GM18508 (cell line): ENCODE measurements around the gene MICAL3.

Experiments used
- ATAC-seq: cut with Tn5 transposase; IDR thresholded peaks from one replicate; pipeline ENCODE4 v1.9.1; 2021; ENCODE audit warnings: moderate number of reproducible peaks; ENCODE audit not compliant: insufficient read depth, unreplicated experiment

MICAL3 gene

GRCh38 chr22:17810570-17811116 is 213.7 kb downstream of the MICAL3 start:
- ATAC-seq, result no peak

- no peak for ATAC-seq
Measured at GRCh38 chr22:17808693-17809403, 215.5 kb downstream of the MICAL3 start.

- no peak for ATAC-seq
Measured at GRCh38 chr22:17807578-17808410, 216.6 kb downstream of the MICAL3 start.

GRCh38 chr22:17807086-17807485 is 217.3 kb downstream of the MICAL3 start:
- ATAC-seq, result no peak

- no peak for ATAC-seq
Measured at GRCh38 chr22:17806437-17806836, 217.9 kb downstream of the MICAL3 start.

GRCh38 chr22:17804331-17805080 is 219.9 kb downstream of the MICAL3 start:
- ATAC-seq, result no peak

GRCh38 chr22:17803609-17804270 is 220.6 kb downstream of the MICAL3 start:
- no peak for ATAC-seq

GRCh38 chr22:17802822-17803221 is 221.5 kb downstream of the MICAL3 start:
- ATAC-seq, result no peak

- ATAC-seq, result no peak
Measured at GRCh38 chr22:17802411-17802810, 221.9 kb downstream of the MICAL3 start.

GRCh38 chr22:17797721-17798559 is 226.4 kb downstream of the MICAL3 start:
- ATAC-seq, result no peak

GRCh38 chr22:17796695-17797094 is 227.7 kb downstream of the MICAL3 start:
- no peak for ATAC-seq

GRCh38 chr22:17795661-17796548 is 228.5 kb downstream of the MICAL3 start:
- ATAC-seq, result no peak

GRCh38 chr22:17794726-17795542 is 229.4 kb downstream of the MICAL3 start:
- ATAC-seq, result no peak

GRCh38 chr22:17792854-17793434 is 231.4 kb downstream of the MICAL3 start:
- ATAC-seq, result no peak

GRCh38 chr22:17792299-17792698 is 232.1 kb downstream of the MICAL3 start:
- no peak for ATAC-seq

GRCh38 chr22:17791196-17791595 is 233.2 kb downstream of the MICAL3 start:
- no peak for ATAC-seq
